WTC11 (cell line): ENCODE measurements around the gene RAD21L1. TPM values are rescaled to one million over a fixed set of nuclear protein-coding genes. Genes with fewer than 3 reads are reported as not detected.

Source experiments
- ATAC-seq: fragments of 200-7000 bp; cut with Tn5 transposase; 2 replicates; pipeline ENCODE4 v1.10.0; 2021; ENCODE audit warnings: mild to moderate bottlenecking, moderate library complexity
- CTCF ChIA-PET: fragments of 300-600 bp; sonication (Branson Sonifier 250); formaldehyde crosslinking; loops from one replicate; lab custom pipeline; 2021; ENCODE audit warnings: antibody characterized with exemption; lab: Charles Lee
- POLR2A ChIA-PET: fragments of 350-600 bp; sonication (Branson Sonifier 250); formaldehyde crosslinking; loops from one replicate; lab custom pipeline; 2021; ENCODE audit warnings: antibody characterized with exemption; lab: Charles Lee
- DNase-seq: peaks from one replicate; pipeline ENCODE4 v3.0.0; 2021; ENCODE audit warnings: low spot score
- H3K27ac Mint-ChIP-seq: 2 replicates; pipeline ENCODE4 v1.8.0; 2021; ENCODE audit warnings: mixed read lengths
- H3K27me3 Mint-ChIP-seq: 2 replicates; pipeline ENCODE4 v1.8.0; 2021; ENCODE audit warnings: low read depth, mild to moderate bottlenecking, moderate library complexity, mixed read lengths
- H3K36me3 Mint-ChIP-seq: 2 replicates; pipeline ENCODE4 v1.8.0; 2021; ENCODE audit warnings: mixed read lengths
- H3K4me1 Mint-ChIP-seq: 2 replicates; pipeline ENCODE4 v1.8.0; 2022; ENCODE audit warnings: mixed read lengths
- H3K4me3 Mint-ChIP-seq: 2 replicates; pipeline ENCODE4 v1.8.0; 2021; ENCODE audit warnings: mild to moderate bottlenecking, moderate library complexity, mixed read lengths
- H3K9me3 Mint-ChIP-seq: 2 replicates; pipeline ENCODE4 v1.8.0; 2021; ENCODE audit warnings: mixed read lengths
- CREM ChIP-seq: sonication (generic); formaldehyde crosslinking; IDR thresholded peaks from 2 replicates; pipeline ENCODE4 v1.8.1; 2022; ENCODE audit warnings: mild to moderate bottlenecking, missing genetic modification reagents, moderate library complexity
- EMX1 ChIP-seq: fragments of 250-450 bp; sonication (Bioruptor Pico); IDR thresholded peaks from 2 replicates; pipeline ENCODE4 v1.8.0; 2021; ENCODE audit warnings: mild to moderate bottlenecking
- ERG ChIP-seq: fragments of 250-450 bp; sonication (Bioruptor Pico); IDR thresholded peaks from 2 replicates; pipeline ENCODE4 v1.8.0; 2021; ENCODE audit warnings: mild to moderate bottlenecking
- FOXJ3 ChIP-seq: sonication (generic); formaldehyde crosslinking; IDR thresholded peaks from 2 replicates; pipeline ENCODE4 v1.9.0; 2021; ENCODE audit warnings: missing genetic modification reagents, mild to moderate bottlenecking, borderline replicate concordance
- FOXK1 ChIP-seq: sonication (generic); formaldehyde crosslinking; IDR thresholded peaks from 2 replicates; pipeline ENCODE4 v1.8.0; 2022; ENCODE audit warnings: mild to moderate bottlenecking, moderate library complexity, missing genetic modification reagents
- GABPB1 ChIP-seq: sonication (generic); formaldehyde crosslinking; IDR thresholded peaks from 2 replicates; pipeline ENCODE4 v1.8.1; 2023; ENCODE audit warnings: mild to moderate bottlenecking, missing genetic modification reagents
- NFE2L1 ChIP-seq: sonication (generic); formaldehyde crosslinking; IDR thresholded peaks from 2 replicates; pipeline ENCODE4 v1.8.1; 2023; ENCODE audit warnings: missing genetic modification reagents
- NR1H2 ChIP-seq: sonication (generic); formaldehyde crosslinking; IDR thresholded peaks from 2 replicates; pipeline ENCODE4 v1.9.0; 2021; ENCODE audit warnings: mild to moderate bottlenecking, moderate library complexity, missing genetic modification reagents
- NR2C2 ChIP-seq: sonication (generic); formaldehyde crosslinking; IDR thresholded peaks from 2 replicates; pipeline ENCODE4 v1.8.0; 2022; ENCODE audit warnings: mild to moderate bottlenecking, missing genetic modification reagents
- SOX15 ChIP-seq: fragments of 250-450 bp; sonication (Bioruptor Pico); IDR thresholded peaks from 2 replicates; pipeline ENCODE4 v1.9.0; 2021; ENCODE audit warnings: mild to moderate bottlenecking
- TCF7 ChIP-seq: sonication (generic); formaldehyde crosslinking; IDR thresholded peaks from 2 replicates; pipeline ENCODE4 v1.8.0; 2022; ENCODE audit warnings: mild to moderate bottlenecking, low read depth, missing genetic modification reagents, moderate library complexity
- TP53 ChIP-seq: sonication (generic); formaldehyde crosslinking; IDR thresholded peaks from 2 replicates; pipeline ENCODE4 v1.8.1; 2023; ENCODE audit warnings: mild to moderate bottlenecking, missing genetic modification reagents
- ZNF423 ChIP-seq: fragments of 250-450 bp; sonication (Bioruptor Pico); IDR thresholded peaks from 2 replicates; pipeline ENCODE4 v2.1.2; 2022; ENCODE audit warnings: mild to moderate bottlenecking, moderate library complexity
- total RNA-seq: library from RNA; stranded (reverse); gene quantifications from 3 replicates; pipeline ENCODE4 v1.2.3, GENCODE V29; 2021
- TF ChIP-seq, protein P1 (sequence below): fragments of 250-450 bp; sonication (Bioruptor Pico); conservative IDR thresholded peaks from 2 replicates; pipeline ENCODE4 v1.9.0; 2021; ENCODE audit warnings: mild to moderate bottlenecking
- TF ChIP-seq, protein P2 (sequence below): sonication (generic); formaldehyde crosslinking; IDR thresholded peaks from 2 replicates; pipeline ENCODE4 v1.8.1; 2023; ENCODE audit warnings: mild to moderate bottlenecking, missing genetic modification reagents
- TF ChIP-seq, protein P3 (sequence below): sonication (generic); formaldehyde crosslinking; IDR thresholded peaks from 2 replicates; pipeline ENCODE4 v1.8.0; 2022; ENCODE audit warnings: mild to moderate bottlenecking, missing genetic modification reagents

RAD21L1 gene
- total RNA-seq, 1 experiment from 2014 or later, result 0.77 TPM

GRCh38 chr20:1196634-1197033 is 29.2 kb upstream of the RAD21L1 start:
- Mint-ChIP-seq H3K36me3 (no peaks in the 10 kb centered on the region), H3K27ac (no peak overlapping the region), H3K4me1 (no peaks in the 10 kb centered on the region), H3K4me3 (no peak overlapping the region), H3K27me3 (peaks cover 33% of the 10 kb centered on the region), H3K9me3 (no peaks in the 10 kb centered on the region)
- CTCF ChIA-PET, result interaction anchor here (1.3 kb wide), 1 partner anchor 10 kb away, joined by 3 read pairs; no protein-coding TSS in a partner anchor
- no peak for TF ChIP-seq TCF7
- DNase-seq, result no peak
- ATAC-seq, result no peak
- POLR2A ChIA-PET, result no interaction called here

GRCh38 chr20:1197801-1198200 is 28.0 kb upstream of the RAD21L1 start:
- peaks cover 23% of the 10 kb centered on the region for H3K27me3 Mint-ChIP-seq
- POLR2A ChIA-PET, result no interaction called here
- H3K27ac Mint-ChIP-seq, result no peak overlapping the region
- no peak for TF ChIP-seq NFE2L1 (CRISPR knock-in tag)
- TF ChIP-seq CREM (CRISPR knock-in tag), result no peak
- TF ChIP-seq FOXK1, result no peak
- no peak for TF ChIP-seq ZNF423 (CRISPR knock-in tag)
- TF ChIP-seq NR1H2, result no peak
- no peak for TF ChIP-seq ERG
- TF ChIP-seq, protein P1, sequence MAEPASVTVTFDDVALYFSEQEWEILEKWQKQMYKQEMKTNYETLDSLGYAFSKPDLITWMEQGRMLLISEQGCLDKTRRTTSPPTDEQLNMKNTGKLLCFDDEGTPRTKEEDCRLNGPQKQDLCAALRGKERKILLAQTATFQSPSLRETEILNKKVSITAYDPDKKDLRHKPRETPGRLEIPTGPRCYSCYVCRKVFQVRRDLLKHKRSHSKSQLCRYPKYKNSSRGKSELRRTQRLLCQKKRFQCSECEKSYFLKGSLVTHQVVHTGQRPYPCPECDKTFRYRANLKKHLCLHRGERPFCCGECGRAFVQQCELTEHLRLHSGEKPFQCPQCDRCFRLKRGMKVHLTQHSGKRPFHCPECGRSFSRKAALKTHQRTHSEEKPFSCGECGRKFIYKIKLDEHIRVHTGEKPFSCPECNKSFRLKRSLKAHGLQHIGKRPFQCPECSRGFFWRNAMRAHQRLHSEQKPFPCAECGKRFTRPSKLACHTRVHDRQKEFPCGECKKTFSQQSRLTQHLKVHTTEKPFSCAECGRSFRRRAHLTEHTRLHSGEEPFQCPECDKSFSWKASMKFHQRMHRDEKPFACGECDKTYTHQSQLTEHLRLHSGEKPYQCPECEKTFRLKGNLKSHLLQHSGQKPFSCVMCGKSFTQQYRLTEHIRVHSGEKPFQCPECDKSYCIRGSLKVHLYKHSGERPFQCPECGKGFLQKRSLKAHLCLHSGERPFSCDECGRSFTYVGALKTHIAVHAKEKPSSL (CRISPR knock-in tag), result no peak
- TF ChIP-seq TP53 (CRISPR knock-in tag), result no peak
- TF ChIP-seq, protein P2, sequence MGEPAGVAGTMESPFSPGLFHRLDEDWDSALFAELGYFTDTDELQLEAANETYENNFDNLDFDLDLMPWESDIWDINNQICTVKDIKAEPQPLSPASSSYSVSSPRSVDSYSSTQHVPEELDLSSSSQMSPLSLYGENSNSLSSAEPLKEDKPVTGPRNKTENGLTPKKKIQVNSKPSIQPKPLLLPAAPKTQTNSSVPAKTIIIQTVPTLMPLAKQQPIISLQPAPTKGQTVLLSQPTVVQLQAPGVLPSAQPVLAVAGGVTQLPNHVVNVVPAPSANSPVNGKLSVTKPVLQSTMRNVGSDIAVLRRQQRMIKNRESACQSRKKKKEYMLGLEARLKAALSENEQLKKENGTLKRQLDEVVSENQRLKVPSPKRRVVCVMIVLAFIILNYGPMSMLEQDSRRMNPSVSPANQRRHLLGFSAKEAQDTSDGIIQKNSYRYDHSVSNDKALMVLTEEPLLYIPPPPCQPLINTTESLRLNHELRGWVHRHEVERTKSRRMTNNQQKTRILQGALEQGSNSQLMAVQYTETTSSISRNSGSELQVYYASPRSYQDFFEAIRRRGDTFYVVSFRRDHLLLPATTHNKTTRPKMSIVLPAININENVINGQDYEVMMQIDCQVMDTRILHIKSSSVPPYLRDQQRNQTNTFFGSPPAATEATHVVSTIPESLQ (CRISPR knock-in tag), result no peak
- TF ChIP-seq, all 79 proteins: peak for 0
- no peak overlapping the region for H3K4me3 Mint-ChIP-seq
- DNase-seq (no peak), ATAC-seq (no peak)
- no peaks in the 10 kb centered on the region for H3K9me3 Mint-ChIP-seq
- CTCF ChIA-PET, result no interaction called here
- no peaks in the 10 kb centered on the region for H3K36me3 Mint-ChIP-seq
- H3K4me1 Mint-ChIP-seq, result no peaks in the 10 kb centered on the region

- CTCF ChIA-PET, result interaction anchor here (0.7 to 1.0 kb wide), 2 partner anchors 11 to 14 kb away, joined by 3 read pairs; no protein-coding TSS in a partner anchor
- ATAC-seq (no peak), DNase-seq (no peak)
- Mint-ChIP-seq H3K36me3 (no peaks in the 10 kb centered on the region), H3K27me3 (peaks cover 20% of the 10 kb centered on the region), H3K27ac (no peak overlapping the region), H3K4me3 (no peak overlapping the region), H3K9me3 (no peaks in the 10 kb centered on the region), H3K4me1 (no peaks in the 10 kb centered on the region)
- TF ChIP-seq, protein P3, sequence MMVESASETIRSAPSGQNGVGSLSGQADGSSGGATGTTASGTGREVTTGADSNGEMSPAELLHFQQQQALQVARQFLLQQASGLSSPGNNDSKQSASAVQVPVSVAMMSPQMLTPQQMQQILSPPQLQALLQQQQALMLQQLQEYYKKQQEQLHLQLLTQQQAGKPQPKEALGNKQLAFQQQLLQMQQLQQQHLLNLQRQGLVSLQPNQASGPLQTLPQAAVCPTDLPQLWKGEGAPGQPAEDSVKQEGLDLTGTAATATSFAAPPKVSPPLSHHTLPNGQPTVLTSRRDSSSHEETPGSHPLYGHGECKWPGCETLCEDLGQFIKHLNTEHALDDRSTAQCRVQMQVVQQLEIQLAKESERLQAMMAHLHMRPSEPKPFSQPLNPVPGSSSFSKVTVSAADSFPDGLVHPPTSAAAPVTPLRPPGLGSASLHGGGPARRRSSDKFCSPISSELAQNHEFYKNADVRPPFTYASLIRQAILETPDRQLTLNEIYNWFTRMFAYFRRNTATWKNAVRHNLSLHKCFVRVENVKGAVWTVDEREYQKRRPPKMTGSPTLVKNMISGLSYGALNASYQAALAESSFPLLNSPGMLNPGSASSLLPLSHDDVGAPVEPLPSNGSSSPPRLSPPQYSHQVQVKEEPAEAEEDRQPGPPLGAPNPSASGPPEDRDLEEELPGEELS (CRISPR knock-in tag), result no peak
- TF ChIP-seq GABPB1 (CRISPR knock-in tag), result no peak
- no peak for TF ChIP-seq SOX15 (CRISPR knock-in tag)
- TF ChIP-seq NR1H2, result no peak
- TF ChIP-seq FOXJ3 (CRISPR knock-in tag), result no peak
- TF ChIP-seq NR2C2, result no peak
- no peak for TF ChIP-seq ZNF423 (CRISPR knock-in tag)
- no peak for TF ChIP-seq EMX1 (CRISPR knock-in tag)
- no peak for TF ChIP-seq TCF7
- POLR2A ChIA-PET, result no interaction called here
Measured at GRCh38 chr20:1198751-1199150, 27.1 kb upstream of the RAD21L1 start.
